GM18861 (cell line): ENCODE data around the gene TTL.
"Not testable (repeated sequence)": the region's sequence is repeated elsewhere in the genome, so short reads cannot be mapped to it uniquely, and the experiment has no call there.

Experiments used
- ATAC-seq: cut with Tn5 transposase; IDR thresholded peaks from one replicate; pipeline ENCODE4 v1.9.1; 2021; ENCODE audit not compliant: unreplicated experiment

TTL gene

DNA sequence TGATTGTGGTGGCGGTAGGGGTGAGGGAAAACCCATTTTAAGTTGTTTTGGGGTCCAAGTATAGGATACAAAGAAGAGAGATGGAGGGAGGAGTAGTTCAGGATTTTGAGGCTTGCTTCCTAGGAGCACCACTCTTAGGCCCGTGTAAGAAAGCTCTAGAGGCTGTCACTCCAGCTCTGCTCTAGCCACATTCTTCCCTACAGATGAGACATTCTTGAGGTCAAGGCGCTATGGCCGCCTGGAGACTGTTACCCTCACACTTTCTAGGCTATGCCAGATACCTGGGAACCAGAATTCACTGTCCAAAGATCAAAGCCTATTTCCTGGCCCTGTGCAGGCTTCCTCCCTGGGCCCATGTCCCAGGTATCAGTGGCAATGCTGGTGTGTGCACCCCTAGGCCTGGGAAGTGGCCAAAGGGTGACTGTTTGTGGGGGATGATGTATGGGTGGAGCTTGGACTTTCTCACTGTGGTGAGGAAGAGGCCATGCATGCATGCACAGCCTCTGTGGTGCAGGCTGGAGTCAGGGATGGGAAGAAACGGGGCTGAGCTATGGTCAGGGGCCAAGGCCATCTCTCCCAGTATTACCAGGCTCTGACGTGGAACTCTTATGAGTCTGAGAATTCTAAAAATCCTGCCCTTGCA lies 7.0 kb upstream of the TTL start:
- ATAC-seq: no peak

DNA sequence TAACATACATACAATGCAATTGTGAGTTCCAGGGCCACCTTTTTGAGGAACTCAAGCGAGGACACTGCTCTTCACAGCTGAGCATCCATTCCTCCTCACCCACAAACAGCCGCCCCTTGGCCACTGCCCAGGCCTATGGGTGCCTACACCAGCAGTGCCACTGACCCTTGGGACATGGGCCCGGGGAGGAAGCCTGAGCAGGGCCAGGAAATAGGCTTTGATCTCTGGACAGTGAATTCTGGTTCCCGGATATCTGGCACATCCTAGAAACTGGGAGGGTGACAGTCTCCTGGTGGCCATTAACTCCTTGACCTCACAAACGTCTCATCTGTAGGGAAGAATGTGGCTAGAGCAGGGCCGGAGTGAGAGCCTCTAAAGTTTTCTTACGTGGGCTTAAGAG lies 5.5 kb upstream of the TTL start:
- ATAC-seq: no peak

DNA sequence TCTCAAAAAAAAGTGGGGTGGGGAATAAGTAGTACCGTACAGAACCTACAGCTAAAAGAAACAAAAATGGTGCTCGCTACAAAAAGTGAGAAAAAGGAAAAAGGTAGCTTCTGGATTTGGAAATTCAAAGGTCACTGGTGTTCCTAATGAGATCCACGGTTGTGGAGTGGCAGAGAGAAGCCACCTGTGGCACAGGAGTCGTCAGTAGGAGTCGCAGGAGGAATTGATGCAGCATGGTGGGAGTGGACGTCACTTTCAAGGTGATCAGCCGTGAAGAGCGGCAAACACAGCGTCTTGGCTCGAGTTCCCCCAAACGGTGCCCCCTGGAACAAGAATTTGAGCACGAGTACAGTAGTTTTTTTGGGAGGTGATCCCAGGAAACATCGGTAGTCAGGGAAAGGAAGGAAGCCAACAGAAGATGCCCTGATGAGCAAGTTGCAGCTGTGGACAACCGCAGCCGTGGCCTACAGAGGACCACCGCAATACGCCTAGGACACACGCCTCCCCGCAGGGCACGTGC lies 1.4 kb upstream of the TTL start:
- ATAC-seq: no peak

DNA sequence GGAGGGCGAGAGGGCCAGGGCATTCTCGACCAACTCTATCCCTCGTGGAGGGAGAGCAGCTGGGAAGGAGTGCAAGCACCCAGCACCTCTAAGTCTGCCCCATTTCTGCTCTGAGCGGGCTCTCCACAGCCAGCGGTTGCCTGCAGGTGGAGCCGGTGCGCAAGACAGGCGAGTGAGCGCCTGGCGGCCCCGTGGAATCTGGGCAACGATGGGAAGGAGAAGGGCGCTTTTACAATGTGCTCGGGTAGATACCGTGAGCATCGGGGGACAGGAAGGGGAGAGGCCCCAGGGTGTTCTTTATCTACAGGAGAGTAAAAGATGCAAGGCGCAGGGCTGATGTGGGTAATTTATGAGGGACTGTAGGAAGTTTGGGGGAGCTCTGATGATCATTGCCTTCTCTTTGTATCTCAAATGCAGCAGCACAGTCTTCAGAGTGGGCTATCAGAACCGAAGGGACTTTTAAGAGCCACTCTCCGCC lies 867 bp upstream of the TTL start:
- ATAC-seq: peak; percentile 54

DNA sequence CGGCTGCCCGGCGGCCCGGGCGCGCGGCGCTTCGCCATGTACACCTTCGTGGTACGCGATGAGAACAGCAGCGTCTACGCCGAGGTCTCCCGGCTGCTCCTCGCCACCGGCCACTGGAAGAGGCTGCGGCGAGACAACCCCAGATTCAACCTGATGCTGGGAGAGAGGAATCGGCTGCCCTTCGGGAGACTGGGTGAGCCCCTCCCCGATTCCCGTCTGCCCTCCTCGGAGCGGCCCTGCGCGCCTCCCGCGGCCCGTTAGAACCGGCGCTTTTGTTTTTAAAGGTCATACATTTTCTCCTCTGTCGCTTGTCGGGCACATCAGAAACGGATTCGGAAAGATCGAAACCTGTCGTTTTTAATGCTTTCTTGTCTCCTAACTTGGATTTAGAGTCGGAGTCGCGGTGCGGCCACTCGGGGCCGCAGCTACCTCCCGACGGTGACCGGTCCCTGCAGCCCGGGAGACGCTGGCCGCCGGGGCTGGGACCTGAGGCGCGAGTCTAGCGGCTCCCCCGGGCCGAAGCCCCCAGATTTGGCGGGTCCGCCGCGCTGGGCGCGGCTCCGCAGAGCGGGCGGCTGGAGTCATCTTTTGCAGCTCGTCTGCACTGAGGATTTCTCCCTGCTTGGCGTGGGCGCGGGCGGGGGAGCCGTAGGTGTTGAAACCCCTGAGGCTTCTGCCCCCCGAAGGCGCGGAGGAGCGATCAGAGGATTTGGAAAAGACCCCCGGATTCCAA lies 519 bp downstream of the TTL start:
- ATAC-seq: no peak

DNA sequence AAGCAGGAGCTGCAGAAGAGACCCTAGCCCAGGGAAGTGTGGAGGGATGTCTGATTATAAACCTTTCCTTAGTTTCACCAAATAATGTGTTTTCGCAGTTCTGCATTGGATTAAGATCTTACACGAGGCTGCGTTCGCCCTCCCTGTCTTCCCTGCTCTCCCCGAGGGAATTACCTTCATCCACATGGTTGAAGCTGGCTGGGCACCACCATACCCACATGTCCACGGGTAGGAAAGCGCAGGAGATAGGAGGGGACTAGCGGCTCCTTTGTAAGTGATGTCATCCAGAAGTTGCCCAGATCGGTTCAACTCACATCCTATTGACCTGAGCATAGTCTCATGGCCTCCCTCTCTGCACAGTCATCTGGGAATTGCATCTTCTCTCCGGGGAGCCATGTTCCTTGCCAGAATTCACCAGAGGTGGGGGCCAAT lies 1.1 kb downstream of the TTL start:
- no peak for ATAC-seq

DNA sequence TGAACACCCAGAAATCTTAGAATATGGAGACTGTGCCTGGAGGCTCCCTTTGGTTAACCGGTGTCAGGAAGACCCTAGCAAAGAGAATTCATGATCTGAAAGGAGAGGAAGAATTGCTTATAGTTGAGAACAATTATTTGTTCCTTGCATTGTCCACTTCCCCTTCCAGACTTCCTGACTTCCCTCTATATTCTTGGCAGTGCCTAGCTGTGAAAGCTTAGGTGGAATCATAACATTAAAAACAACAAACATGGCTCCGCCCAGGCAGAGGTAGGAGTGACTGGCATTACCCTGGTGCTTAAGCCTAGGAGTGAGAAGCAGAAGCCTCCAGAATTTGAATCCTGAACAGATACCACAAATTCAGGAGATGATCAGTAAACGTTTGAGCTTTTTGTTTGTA lies 1.9 kb downstream of the TTL start:
- ATAC-seq: no peak

DNA sequence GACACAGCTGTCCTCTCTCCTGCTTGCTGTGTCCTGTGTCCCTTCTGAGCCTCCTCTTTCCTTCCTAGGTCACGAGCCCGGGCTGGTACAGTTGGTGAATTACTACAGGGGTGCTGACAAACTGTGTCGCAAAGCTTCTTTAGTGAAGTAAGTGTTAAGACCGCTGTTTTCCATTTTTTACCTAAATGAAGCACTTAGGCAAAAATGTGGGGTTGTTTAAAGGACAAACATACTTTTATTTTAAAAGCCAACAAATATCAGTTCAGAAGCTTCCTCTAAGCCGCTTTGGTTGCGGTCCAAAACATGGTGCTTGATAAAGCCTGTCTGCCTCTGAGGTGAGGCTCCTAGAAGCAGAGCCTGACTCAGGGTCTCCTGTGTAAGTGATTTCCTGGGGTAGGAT lies 3.9 kb downstream of the TTL start:
- no peak for ATAC-seq

DNA sequence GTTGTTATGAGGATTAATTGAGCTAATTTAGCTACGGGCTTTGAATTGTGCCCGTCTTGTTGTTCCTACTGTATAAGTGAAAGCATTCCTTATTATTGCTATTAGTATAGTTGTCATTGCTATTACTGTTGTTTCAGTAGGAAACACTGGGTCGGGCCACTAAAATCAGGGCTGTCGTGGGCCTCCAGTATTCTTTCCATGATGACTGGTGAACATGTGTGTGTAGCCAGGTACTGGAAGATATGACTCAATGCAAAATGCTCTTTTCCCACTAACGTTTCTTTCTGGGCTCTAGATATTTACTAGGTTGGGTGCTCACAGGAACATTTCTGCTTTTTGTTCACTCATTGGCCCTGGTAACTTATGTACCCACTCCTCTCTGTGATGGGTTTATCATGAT lies 4.9 kb downstream of the TTL start:
- ATAC-seq: no peak

DNA sequence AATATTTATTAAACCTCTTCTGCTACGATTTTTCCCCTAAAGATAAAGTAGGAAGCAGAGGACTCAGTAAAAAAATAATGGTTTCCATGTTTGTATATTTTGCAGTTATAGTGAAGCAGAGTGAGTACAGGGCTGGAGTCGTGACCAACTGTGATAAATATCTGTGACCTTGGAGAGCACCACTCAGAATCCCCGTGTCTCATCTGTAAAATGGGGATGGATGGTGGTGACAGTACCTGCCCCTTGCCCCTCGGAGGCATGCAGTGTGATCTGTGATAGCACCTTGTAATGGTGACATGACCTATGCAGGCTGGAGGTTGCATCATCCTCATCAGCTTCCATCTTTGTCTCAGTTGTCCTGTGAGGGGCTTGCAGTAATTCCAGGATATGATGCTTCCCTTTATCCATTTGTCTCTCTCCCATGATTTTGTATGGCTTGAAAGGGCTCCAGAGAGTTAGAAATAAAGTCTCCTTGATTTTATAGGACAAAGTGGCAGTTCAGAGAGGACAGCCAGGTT lies 5.5 kb downstream of the TTL start:
- ATAC-seq: no peak

DNA sequence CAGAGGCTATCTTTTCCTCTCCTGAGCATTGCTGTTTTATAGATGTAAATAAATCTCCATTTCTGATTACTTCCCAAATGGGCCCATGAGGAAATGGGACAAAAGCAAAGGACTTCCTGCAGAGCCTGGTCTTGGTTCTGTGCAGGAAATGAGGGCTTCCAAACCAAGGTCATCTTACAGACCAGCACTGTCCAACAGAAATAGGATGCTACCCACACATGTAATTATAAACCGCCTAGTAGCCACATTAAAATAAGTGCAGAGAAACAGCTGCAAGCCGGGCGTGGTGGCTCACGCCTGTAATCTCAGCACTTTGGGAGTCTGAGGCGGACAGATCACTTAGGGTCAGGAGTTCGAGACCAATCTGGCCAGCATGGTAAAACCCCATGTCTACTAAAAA lies 6.2 kb downstream of the TTL start:
- ATAC-seq: no peak

DNA sequence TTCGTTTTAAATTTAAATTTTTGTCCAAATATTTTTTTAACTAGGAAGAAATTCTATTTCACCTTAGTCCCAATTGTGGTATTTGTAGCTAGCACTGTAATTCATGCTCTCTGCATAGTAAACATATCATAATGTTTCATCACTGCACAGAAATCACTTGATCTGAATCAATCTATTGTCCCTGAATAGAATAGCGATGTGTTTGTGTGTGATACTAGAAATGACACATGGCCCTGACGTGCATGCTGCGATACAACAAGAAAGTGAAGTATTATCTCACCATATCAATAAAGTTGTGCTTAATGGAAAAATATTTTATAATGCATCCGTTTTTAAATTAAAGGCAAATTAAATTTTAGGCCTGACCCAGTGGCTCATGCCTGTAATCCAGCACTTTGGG lies 10.0 kb downstream of the TTL start:
- no peak for ATAC-seq

DNA sequence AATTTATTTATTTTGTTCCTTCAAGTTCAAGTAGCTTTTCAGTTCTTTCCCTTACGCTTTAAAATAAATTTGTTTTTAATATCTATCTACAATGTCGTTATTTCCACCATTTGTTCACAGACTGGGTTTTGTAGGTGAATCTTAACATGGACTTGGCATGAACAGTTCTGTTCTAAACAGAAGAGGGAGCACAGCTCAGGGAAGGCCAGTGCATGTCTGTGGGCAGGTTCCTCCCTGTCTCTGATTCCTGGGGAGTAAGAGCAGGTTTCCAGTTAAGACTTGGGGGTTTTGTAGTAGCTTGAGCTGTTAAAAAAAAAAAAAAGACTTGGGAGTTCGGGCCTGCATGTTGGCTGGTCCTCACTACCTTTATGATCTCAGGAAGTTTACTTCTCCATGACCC lies 11.1 kb downstream of the TTL start:
- ATAC-seq: no peak

DNA sequence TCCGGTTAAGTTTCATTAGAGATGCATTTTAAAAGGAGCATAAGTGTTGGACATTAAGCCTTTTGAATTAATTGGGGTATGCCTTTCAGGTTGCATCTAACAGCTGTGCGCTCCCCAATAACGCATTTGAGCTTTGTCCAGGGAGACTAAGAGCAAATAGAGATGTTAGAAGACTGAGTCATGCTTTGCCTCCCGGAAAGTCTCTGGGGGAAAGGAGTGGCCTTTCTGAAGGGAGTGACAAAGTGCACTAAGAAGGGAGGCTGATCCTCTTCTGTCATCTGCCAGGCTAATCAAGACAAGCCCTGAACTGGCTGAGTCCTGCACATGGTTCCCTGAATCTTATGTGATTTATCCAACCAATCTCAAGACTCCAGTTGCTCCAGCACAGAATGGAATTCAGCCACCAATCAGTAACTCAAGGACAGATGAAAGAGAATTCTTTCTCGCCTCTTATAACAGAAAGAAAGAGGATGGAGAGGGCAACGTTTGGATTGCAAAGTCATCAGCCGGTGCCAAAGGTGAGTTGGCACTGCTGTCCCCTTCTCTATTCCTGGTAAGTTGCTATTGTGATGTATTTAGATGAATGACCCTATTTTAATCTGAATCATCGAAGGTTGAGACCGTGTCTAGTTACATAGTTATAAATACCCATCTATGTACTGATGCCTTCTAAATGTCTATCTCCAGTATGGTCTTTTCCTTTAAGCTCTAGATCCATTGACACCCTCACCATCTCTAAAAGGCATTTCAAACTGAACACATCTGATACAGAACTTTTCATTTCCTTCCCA lies 12.1 kb downstream of the TTL start:
- ATAC-seq: no peak

DNA sequence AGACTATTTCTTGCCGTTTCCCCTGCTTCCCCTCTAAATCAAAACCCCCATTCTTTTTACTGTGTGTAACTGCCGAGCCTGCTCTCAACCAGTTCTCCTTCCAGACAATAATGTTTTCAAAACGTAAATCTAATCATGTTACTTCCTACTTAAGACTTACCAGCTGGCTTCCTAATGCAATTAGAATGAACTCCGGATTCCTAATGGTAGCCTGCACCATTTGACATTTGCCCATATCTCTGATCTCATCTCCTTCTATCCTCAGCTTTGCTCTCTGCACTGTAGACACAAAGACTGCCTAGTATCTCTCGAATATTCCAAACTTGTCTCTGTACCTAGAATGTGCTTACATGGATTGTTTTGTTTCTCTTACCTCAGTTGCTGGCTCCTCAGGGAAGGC lies 12.9 kb downstream of the TTL start:
- ATAC-seq: no peak

DNA sequence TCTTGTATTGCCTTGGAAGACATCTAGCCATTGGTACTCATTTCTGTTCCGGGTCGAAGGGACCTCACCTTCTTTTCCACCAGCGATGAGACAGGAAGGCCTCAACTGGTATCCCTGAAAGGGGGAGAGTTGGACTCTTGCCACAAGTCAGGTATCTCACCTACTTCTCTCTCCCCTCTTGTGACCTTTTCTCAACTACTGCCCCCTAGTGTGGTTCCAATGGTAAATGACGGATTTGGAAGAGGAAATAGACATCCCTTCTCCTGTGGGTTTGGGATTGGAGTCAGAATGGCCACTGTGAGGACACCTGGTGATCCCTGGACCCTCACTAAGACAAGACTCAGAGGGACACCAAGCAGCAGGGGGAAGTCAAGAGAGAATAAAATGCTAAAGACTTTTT lies 13.9 kb downstream of the TTL start:
- ATAC-seq: not testable (repeated sequence)

DNA sequence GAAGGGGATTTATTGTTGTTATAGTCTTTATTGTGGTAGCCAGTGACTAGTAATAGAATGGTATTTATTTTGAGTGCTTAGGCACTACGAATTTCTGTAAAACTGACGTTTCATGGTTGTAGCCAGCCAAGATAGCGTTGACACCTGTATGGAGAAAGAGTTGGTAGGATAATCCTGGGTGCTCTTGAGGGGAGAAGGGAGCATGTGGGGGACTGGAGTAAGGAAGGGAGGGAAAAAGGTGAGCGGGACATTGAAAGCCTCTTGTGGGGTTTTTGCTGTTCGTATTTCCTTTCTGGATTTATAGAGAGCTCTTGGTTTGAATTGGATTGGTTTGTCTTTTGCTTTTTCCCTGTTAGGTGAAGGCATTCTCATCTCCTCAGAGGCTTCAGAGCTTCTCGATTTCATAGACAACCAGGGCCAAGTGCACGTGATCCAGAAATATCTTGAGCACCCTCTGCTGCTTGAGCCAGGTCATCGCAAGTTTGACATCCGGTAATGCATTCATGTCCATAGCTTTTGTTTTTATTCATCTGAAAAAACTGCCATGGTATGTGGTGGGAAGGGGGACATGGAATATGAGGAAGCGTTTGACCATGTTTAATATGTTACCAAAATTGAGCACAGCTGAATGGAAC lies 19.0 kb downstream of the TTL start:
- ATAC-seq: not testable (repeated sequence)

DNA sequence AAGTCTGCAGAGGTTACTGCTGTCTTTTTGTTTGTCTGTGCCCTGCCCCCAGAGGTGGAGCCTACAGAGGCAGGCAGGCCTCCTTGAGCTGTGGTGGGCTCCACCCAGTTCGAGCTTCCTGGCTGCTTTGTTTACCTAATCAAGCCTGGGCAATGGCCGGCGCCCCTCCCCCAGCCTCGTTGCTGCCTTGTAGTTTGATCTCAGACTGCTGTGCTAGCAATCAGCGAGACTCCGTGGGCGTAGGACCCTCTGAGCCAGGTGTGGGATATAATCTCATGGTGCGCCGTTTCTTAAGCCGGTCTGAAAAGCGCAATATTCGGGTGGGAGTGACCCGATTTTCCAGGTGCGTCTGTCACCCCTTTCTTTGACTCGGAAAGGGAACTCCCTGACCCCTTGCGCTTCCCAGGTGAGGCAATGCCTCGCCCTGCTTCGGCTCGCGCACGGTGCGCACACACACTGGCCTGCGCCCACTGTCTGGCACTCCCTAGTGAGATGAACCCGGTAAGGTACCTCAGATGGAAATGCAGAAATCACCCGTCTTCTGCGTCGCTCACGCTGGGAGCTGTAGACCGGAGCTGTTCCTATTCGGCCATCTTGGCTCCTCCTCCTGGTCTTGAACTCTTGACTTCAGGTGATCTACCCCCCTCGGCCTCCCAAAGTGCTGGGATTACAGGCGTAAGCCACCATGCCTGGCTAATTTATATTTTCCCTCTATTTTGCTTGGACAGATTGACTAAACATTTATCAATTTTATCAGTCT lies 27.5 kb downstream of the TTL start:
- not testable (repeated sequence) for ATAC-seq

DNA sequence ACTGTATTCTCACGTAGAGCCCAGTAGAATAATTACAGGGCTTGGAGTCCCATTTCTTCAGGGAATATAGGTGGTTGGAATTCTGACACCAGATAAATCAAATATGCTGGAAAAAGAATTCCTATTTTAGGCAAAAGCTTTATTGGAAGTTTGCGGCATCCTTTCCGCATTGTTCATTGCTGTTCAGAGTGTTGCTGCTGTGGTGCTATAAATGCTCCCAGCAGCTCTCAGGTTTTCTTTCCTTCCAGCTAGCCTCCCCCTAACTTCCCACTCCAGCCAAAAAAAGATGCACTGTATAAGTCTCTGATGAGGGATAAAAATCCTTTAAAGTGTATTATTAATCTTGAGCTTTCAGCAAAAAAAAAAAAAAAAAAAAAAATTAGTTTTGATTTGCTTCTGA lies 34.8 kb downstream of the TTL start:
- ATAC-seq: no peak

DNA sequence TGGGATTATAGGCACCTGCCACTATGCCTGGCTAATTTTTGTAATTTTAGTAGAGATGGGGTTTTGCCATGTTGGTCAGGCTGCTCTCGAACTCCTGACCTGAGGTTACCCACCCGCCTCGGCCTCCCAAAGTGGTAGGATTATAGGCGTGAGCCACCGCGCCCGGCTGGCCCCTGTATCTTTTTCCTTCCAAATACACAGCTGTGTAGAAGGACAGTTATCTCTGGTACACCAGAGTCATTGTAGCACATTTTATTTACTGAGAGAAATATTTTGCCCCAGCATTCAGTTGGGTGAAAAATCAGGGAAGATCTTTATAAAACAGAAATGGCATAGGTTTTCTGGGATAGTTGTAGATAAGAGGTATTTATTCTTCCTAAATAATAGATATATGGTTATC lies 36.9 kb downstream of the TTL start:
- no peak for ATAC-seq
